ENCODE data around the gene DYNLL2. TPM values are rescaled to one million over a fixed set of nuclear protein-coding genes. Genes with fewer than 3 reads are reported as not detected.

DYNLL2 gene
- total and polyA plus RNA-seq, 9 of the 15 experiments (the other 6 are each of a cell fraction or from before 2014, with no cell fraction given), result 1.8 to 24.5 (median 13.0) TPM

DNA sequence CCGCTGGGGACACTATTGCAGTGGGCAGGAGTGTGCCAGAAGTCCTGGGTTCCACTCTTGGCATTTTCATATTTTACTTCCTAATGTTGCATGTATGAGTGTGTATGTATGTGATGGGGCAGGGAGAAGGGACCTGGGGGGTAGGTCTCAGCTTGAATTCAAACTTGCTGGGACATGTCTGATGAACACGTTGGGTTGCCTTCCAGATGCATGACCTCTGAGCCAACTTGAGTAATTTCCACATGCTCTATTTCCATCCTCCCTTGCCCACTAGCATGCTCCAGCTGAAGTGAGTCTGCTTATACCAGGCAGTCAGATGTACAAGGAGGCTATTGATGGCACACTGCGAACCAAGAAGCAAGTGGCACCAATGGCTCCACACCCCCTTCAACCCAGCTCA lies 43.2 kb upstream of the DYNLL2 start:
- no TSS peak for BruUV-seq (replicated peaks)
- WGBS (ENCODE audit: insufficient coverage, low coverage, missing lambda C conversion rate), result 0% methylated on average over 3 of the region's 3 CpGs
- ATAC-seq (no peak), FAIRE-seq (no peak), DNase-seq (ENCODE audit: extremely low read depth in 1 of 4, low spot score in 3 of 4) (no peak)
- H3K79me2 ChIP-seq (ENCODE audit: control insufficient read depth, insufficient read depth, low read length), result no peaks in the 10 kb centered on the region
- peaks cover 29 to 34% of the 10 kb centered on the region in 2 experiments for H3K27me3 ChIP-seq (ENCODE audit: control insufficient read depth in 2 of 2, insufficient read depth in 2 of 2, low read length in 2 of 2)
- H3K36me3 ChIP-seq (ENCODE audit: control insufficient read depth, insufficient read depth, low read length), result no peaks in the 10 kb centered on the region
- H3K9me3 ChIP-seq (replicated peaks; ENCODE audit: control insufficient read depth, insufficient read depth, low read depth, low read length), result no peaks in the 10 kb centered on the region
- H3K27ac ChIP-seq (ENCODE audit: extremely low read depth, low read depth, low read length), result no peak overlapping the region
- H4K20me1 ChIP-seq (replicated peaks; ENCODE audit: control insufficient read depth, insufficient read depth, low read length), result no peaks in the 10 kb centered on the region
- H3K9me1 ChIP-seq (ENCODE audit: control insufficient read depth, insufficient read depth, low read length), result no peaks in the 10 kb centered on the region
- H3K4me1 ChIP-seq (replicated peaks in 1 of 2; ENCODE audit: control insufficient read depth in 2 of 2, insufficient read depth in 2 of 2, low read length in 2 of 2), result no peaks in the 10 kb centered on the region
- ChIA-PET POLR2A (interaction anchor here (0.6 to 2.4 kb wide), 5 partner anchors 8 to 274 kb away, joined by 3 to 6 read pairs (median 3); partner anchors contain the start of gene SRSF1), CTCF (ENCODE audit: low intra/inter-chr PET ratio) (no interaction called here)
- H2AFZ ChIP-seq (ENCODE audit: low read depth, low read length), result no peak overlapping the region
- intact Hi-C loops (cut with micrococcal nuclease), result no loop called here
- H3K4me3 ChIP-seq, result no peak overlapping the region
- TF ChIP-seq, protein P1, sequence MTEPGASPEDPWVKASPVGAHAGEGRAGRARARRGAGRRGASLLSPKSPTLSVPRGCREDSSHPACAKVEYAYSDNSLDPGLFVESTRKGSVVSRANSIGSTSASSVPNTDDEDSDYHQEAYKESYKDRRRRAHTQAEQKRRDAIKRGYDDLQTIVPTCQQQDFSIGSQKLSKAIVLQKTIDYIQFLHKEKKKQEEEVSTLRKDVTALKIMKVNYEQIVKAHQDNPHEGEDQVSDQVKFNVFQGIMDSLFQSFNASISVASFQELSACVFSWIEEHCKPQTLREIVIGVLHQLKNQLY (CRISPR knock-in tag; conservative IDR thresholded peaks at IDR 0.05), result no peak
- TF ChIP-seq MCM2 (IDR thresholded peaks at IDR 0.05; ENCODE audit: low read depth) (no peak), ZNF764 (CRISPR knock-in tag; IDR thresholded peaks at IDR 0.05; ENCODE audit: low read depth) (no peak), BCOR (IDR thresholded peaks at IDR 0.05) (no peak), ZNF696 (CRISPR knock-in tag; conservative IDR thresholded peaks at IDR 0.05) (no peak), NBN (IDR thresholded peaks at IDR 0.05; ENCODE audit: low read depth) (no peak), SIN3A (IDR thresholded peaks at IDR 0.05; ENCODE audit: borderline replicate concordance in 2 of 2, control insufficient read depth in 1 of 2, low read depth in 2 of 2, low read length in 2 of 2) (no peak), SMARCA5 (IDR thresholded peaks at IDR 0.05) (no peak), TGIF2 (CRISPR knock-in tag; IDR thresholded peaks at IDR 0.05) (no peak)
- TF ChIP-seq, protein P2, sequence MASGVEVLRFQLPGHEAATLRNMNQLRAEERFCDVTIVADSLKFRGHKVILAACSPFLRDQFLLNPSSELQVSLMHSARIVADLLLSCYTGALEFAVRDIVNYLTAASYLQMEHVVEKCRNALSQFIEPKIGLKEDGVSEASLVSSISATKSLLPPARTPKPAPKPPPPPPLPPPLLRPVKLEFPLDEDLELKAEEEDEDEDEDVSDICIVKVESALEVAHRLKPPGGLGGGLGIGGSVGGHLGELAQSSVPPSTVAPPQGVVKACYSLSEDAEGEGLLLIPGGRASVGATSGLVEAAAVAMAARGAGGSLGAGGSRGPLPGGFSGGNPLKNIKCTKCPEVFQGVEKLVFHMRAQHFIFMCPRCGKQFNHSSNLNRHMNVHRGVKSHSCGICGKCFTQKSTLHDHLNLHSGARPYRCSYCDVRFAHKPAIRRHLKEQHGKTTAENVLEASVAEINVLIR (CRISPR knock-in tag; IDR thresholded peaks at IDR 0.05), result no peak
- no peak overlapping the region for H3K4me2 ChIP-seq (ENCODE audit: insufficient read depth, low read length)
- in situ Hi-C loops (cut with MboI), result no loop called here
- no peak overlapping the region for H3K9ac ChIP-seq (ENCODE audit: insufficient read depth in 1 of 2, low read depth in 2 of 2, low read length in 2 of 2)
